ENCODE results near the gene AP1M1.

DNA sequence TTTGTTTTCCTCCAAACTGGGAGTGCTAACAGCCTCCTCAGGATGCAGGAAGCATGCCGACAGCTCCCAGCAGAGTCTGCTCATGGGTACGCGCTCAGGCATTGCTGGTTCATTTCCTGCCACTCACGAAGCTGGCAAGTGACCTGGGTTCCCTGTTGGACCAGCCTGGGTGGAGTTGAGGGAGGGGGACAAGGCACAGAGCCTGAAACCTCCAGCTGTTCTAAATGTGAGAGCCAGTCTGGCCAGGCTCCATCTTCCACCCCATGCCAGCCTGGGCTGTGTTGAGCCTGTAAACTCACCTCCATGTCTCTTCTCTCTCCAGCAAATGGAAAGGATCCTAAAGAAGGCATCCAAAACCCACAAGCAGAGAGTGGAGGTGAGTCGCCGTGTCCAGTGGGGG, 7.5 kb upstream of the AP1M1 start:
- TF ChIP-seq, protein P1, sequence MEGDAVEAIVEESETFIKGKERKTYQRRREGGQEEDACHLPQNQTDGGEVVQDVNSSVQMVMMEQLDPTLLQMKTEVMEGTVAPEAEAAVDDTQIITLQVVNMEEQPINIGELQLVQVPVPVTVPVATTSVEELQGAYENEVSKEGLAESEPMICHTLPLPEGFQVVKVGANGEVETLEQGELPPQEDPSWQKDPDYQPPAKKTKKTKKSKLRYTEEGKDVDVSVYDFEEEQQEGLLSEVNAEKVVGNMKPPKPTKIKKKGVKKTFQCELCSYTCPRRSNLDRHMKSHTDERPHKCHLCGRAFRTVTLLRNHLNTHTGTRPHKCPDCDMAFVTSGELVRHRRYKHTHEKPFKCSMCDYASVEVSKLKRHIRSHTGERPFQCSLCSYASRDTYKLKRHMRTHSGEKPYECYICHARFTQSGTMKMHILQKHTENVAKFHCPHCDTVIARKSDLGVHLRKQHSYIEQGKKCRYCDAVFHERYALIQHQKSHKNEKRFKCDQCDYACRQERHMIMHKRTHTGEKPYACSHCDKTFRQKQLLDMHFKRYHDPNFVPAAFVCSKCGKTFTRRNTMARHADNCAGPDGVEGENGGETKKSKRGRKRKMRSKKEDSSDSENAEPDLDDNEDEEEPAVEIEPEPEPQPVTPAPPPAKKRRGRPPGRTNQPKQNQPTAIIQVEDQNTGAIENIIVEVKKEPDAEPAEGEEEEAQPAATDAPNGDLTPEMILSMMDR (IDR thresholded peaks at IDR 0.05) = no peak
- no peak for TF ChIP-seq POLR2A (IDR thresholded peaks at IDR 0.05)

Data from uterus (tissue), 2 donors.